GM12878 (cell line): Measurements from ENCODE around the gene FBXW7. TPM values are rescaled to one million over a fixed set of nuclear protein-coding genes. Genes with fewer than 3 reads are reported as not detected.

Experiments used
- ATAC-seq: fragments of 200-7000 bp; cut with Tn5 transposase; 3 replicates; pipeline ENCODE4 v1.9.1; 2020; ENCODE audit warnings: mild to moderate bottlenecking, moderate library complexity
- BruUV-seq: library from RNA; stranded (reverse); fragments of 400-500 nt; replicated peaks from 2 replicates; lab custom pipeline; 2021; lab: Mats Ljungman, UMichigan
- CTCF ChIA-PET: fragments of 300-600 bp; sonication (Branson Sonifier 250); formaldehyde crosslinking; extraction: SDS; loops from one replicate; lab custom pipeline; 2021; ENCODE audit warnings: inconsistent platforms; lab: Yijun Ruan, JAX
- POLR2A ChIA-PET: fragments of 350-600 bp; formaldehyde crosslinking; extraction: SDS; loops from one replicate; lab custom pipeline; 2021; ENCODE audit warnings: inconsistent platforms; lab: Charles Lee
- RAD21 ChIA-PET: fragments of 300-600 bp; sonication (Branson Sonifier 250); formaldehyde crosslinking; loops from one replicate; lab custom pipeline; 2023; ENCODE audit warnings: antibody characterized with exemption; ENCODE audit not compliant: unreplicated experiment; lab: Charles Lee
- SMC1A ChIA-PET: fragments of 300-600 bp; sonication (Branson Sonifier 250); formaldehyde crosslinking; loops from one replicate; lab custom pipeline; 2023; ENCODE audit not compliant: unreplicated experiment, uncharacterized antibody; lab: Charles Lee
- DNase-seq: peaks from one replicate; pipeline ENCODE4 v3.0.0-alpha.2; 2011; ENCODE audit warnings: low read depth, low spot score
- FAIRE-seq: peaks from 3 replicates; lab custom pipeline; 2011; peaks lifted over from hg19 to GRCh38; lab: Jason Lieb, UNC
- H2AFZ ChIP-seq: 2 replicates; pipeline ENCODE4 v1.6.0; 2011; ENCODE audit warnings: low read depth, low read length, control low read depth; ENCODE audit not compliant: control insufficient read depth
- H3K27ac ChIP-seq: 2 replicates; pipeline ENCODE4 v1.5.1; 2011; ENCODE audit warnings: control low read depth; ENCODE audit not compliant: control insufficient read depth, insufficient read depth
- H3K27me3 ChIP-seq, 2 experiments: replicated peaks in 1 of 2; 2 replicates each; pipeline versions ENCODE4 v1.6.0 to v1.6.1; 2011; ENCODE audit warnings: low read length in 1 of 2; ENCODE audit not compliant: control insufficient read depth in 2 of 2, insufficient read depth in 2 of 2
- H3K36me3 ChIP-seq, 2 experiments: 2 replicates each; pipeline ENCODE4 v1.5.1; 2011; ENCODE audit warnings: low read length in 1 of 2; ENCODE audit not compliant: control insufficient read depth in 2 of 2, insufficient read depth in 2 of 2
- H3K4me1 ChIP-seq: 2 replicates; pipeline ENCODE4 v1.6.1; 2011; ENCODE audit warnings: mild to moderate bottlenecking, low read length, moderate library complexity, mixed read lengths; ENCODE audit not compliant: control insufficient read depth, insufficient read depth
- H3K4me2 ChIP-seq: 2 replicates; pipeline ENCODE4 v1.6.0; 2011; ENCODE audit warnings: control low read depth; ENCODE audit not compliant: control insufficient read depth, insufficient read depth
- H3K4me3 ChIP-seq: fragments of 200-600 bp; sonication (generic); 2 replicates; pipeline ENCODE4 v1.5.1; 2016
- H3K79me2 ChIP-seq: 2 replicates; pipeline ENCODE4 v1.6.0; 2011; ENCODE audit warnings: low read length; ENCODE audit not compliant: control insufficient read depth, insufficient read depth
- H3K9ac ChIP-seq: 2 replicates; pipeline ENCODE4 v1.8.0; 2011; ENCODE audit warnings: low read length, control low read depth, mixed read lengths; ENCODE audit not compliant: control insufficient read depth, insufficient read depth
- H3K9me3 ChIP-seq: replicated peaks from 3 replicates; pipeline ENCODE4 v1.5.1; 2011; ENCODE audit warnings: mild to moderate bottlenecking, low read length; ENCODE audit not compliant: control insufficient read depth, insufficient read depth
- H4K20me1 ChIP-seq: 2 replicates; pipeline ENCODE4 v1.6.0; 2011; ENCODE audit not compliant: control insufficient read depth, insufficient read depth
- CHD4 ChIP-seq: fragments of 200-600 bp; sonication (generic); IDR thresholded peaks from 2 replicates; pipeline ENCODE4 v1.6.1; 2016; ENCODE audit warnings: mild to moderate bottlenecking
- ESRRA ChIP-seq: IDR thresholded peaks from 2 replicates; pipeline ENCODE4 v1.6.1; 2012; ENCODE audit warnings: mild to moderate bottlenecking, low read length, improper control_type of control experiment
- HDAC2 ChIP-seq: fragments of 200-600 bp; sonication (generic); IDR thresholded peaks from 2 replicates; pipeline ENCODE4 v1.6.1; 2017
- IKZF2 ChIP-seq, 2 experiments: fragments of 450-650 bp; IDR thresholded peaks; 2 replicates each; pipeline ENCODE4 v1.6.1; 2017; ENCODE audit warnings: mild to moderate bottlenecking in 2 of 2, moderate library complexity in 2 of 2
- KDM1A ChIP-seq: fragments of 200-600 bp; sonication (generic); IDR thresholded peaks from 2 replicates; pipeline ENCODE4 v1.6.1; 2016; ENCODE audit warnings: borderline replicate concordance
- LARP7 ChIP-seq: fragments of 450-650 bp; IDR thresholded peaks from 2 replicates; pipeline ENCODE4 v1.6.1; 2017; ENCODE audit warnings: mild to moderate bottlenecking
- MEF2B ChIP-seq: fragments of 450-650 bp; IDR thresholded peaks from 2 replicates; pipeline ENCODE4 v1.6.1; 2018; ENCODE audit warnings: mild to moderate bottlenecking, moderate library complexity; ENCODE audit not compliant: partially characterized antibody, poor library complexity, severe bottlenecking
- TAF1 ChIP-seq: IDR thresholded peaks from 2 replicates; pipeline ENCODE4 v1.6.1; 2011; ENCODE audit warnings: mild to moderate bottlenecking, low read depth, low read length, borderline replicate concordance
- ZZZ3 ChIP-seq: IDR thresholded peaks from 2 replicates; pipeline ENCODE4 v1.6.1; 2011; ENCODE audit warnings: low read depth; ENCODE audit not compliant: control insufficient read depth, insufficient read length
- WGBS: methylation state at CpG from one replicate; pipeline ENCODE4 v1.1.6; 2016; ENCODE audit warnings: low lambda C conversion rate; ENCODE audit not compliant: insufficient replicate concordance, insufficient coverage; ENCODE audit errors: missing lambda C conversion rate; 5-methylcytosine and 5-hydroxymethylcytosine counted together
- in situ Hi-C: fragments of 300-500 bp; cut with MboI; formaldehyde crosslinking; loops from 9 replicates; pipeline ENCODE4 v1.14.3; 2018; ENCODE audit warnings: mixed read lengths
- intact Hi-C: fragments of 100-400 bp; cut with micrococcal nuclease; formaldehyde crosslinking; loops from one replicate; pipeline ENCODE4 v1.14.2; 2022; ENCODE audit not compliant: unreplicated experiment
- polyA plus RNA-seq, 11 experiments: library from polyadenylated mRNA; depleted of rRNA in 4 of 11; unstranded in 6 of 11; stranded (reverse) in 5 of 11; fragments of >200 nt; fragmentation: Nextera tagmentation in 4 of 11; fragmentation: Illumina TruSeq in 1 of 11; extraction: Ambion mirVana in 4 of 11; extraction: Trizol in 1 of 11; gene quantifications; 1 replicate in 1 of 11; 2 replicates in 10 of 11; pipeline versions ENCODE4 v1.2.1 to v1.2.3, GENCODE V29; 2011 to 2016; ENCODE audit warnings: inconsistent platforms in 2 of 11, missing spikeins in 2 of 11, low read depth in 1 of 11
- total RNA-seq, 4 experiments: library from RNA; depleted of rRNA in 3 of 4; stranded (reverse); fragments of >200 nt in 3 of 4; fragmentation: Illumina TruSeq in 1 of 4; extraction: Trizol in 1 of 4; gene quantifications; 2 replicates each; pipeline versions ENCODE4 v1.2.1 to v1.2.3, GENCODE V29; 2013 to 2021
- TF ChIP-seq, protein P1 (sequence below): fragments of 450-650 bp; formaldehyde crosslinking; IDR thresholded peaks from 2 replicates; pipeline ENCODE4 v1.4.0; 2020; ENCODE audit warnings: mild to moderate bottlenecking, moderate library complexity
- TF ChIP-seq, protein P2 (sequence below): fragments of 150-350 bp; IDR thresholded peaks from 2 replicates; pipeline ENCODE4 v1.6.1; 2016; ENCODE audit warnings: low read depth, low read length

FBXW7 gene
- total and polyA plus RNA-seq, 10 of the 15 experiments (the other 5 are each of a cell fraction or from before 2014, with no cell fraction given): 35.8 to 118 (median 47.2) TPM

GRCh38 chr4:152342293-152342692, 193.6 kb downstream of the FBXW7 start (continued):
- TF ChIP-seq KDM1A (no peak), CHD4 (no peak), ESRRA (no peak), MEF2B (no peak), IKZF2 (IDR thresholded peaks at IDR 0.05) (no peak), LARP7 (no peak)

DNA sequence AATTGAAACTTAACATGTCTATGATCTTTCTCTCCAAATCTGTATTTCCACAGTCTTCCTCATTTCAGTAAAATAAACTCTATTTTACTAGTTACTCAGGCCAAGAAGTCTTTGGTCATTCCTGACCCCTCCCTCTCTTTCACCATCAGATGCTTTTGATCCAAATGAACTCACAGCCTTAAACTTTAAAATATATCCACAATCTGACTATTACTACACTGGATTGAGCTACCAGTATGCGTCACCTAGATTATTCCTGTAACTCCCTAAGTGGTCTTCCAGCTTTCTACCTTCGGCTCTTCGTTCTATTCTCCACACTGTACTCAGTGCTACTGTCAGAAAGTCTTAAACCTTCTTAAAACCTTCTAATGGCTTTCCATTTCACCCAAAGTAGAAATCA, 195.1 kb downstream of the FBXW7 start:
- no peaks in the 10 kb centered on the region for H3K27me3 ChIP-seq
- H3K4me2 ChIP-seq: no peak overlapping the region
- CTCF ChIA-PET: interaction anchor here (0.9 kb wide), 1 partner anchor 12 kb away, joined by 3 read pairs; no protein-coding TSS in a partner anchor
- FAIRE-seq (no peak), ATAC-seq (no peak), DNase-seq (no peak)
- H3K9me3 ChIP-seq: no peaks in the 10 kb centered on the region; the same call in 2 of the 3 replicates
- SMC1A ChIA-PET: interaction anchor here (1.0 kb wide), 1 partner anchor 19 kb away, joined by 4 read pairs; no protein-coding TSS in a partner anchor
- BruUV-seq: TSS peak; percentile 19
- H3K4me1 ChIP-seq: no peaks in the 10 kb centered on the region
- H3K36me3 ChIP-seq: peaks cover 2 to 25% of the 10 kb centered on the region in 2 experiments
- no peak overlapping the region for H3K4me3 ChIP-seq
- intact Hi-C loops: no loop called here
- RAD21 ChIA-PET: interaction anchor here (0.9 kb wide), 1 partner anchor 10 kb away, joined by 3 read pairs; no protein-coding TSS in a partner anchor
- POLR2A ChIA-PET: interaction anchor here (0.7 kb wide), 1 partner anchor 68 kb away, joined by 7 read pairs; no protein-coding TSS in a partner anchor
- H4K20me1 ChIP-seq: no peaks in the 10 kb centered on the region
- TF ChIP-seq HDAC2 (no peak), TAF1 (no peak), ZZZ3 (no peak)
- TF ChIP-seq, protein P1, sequence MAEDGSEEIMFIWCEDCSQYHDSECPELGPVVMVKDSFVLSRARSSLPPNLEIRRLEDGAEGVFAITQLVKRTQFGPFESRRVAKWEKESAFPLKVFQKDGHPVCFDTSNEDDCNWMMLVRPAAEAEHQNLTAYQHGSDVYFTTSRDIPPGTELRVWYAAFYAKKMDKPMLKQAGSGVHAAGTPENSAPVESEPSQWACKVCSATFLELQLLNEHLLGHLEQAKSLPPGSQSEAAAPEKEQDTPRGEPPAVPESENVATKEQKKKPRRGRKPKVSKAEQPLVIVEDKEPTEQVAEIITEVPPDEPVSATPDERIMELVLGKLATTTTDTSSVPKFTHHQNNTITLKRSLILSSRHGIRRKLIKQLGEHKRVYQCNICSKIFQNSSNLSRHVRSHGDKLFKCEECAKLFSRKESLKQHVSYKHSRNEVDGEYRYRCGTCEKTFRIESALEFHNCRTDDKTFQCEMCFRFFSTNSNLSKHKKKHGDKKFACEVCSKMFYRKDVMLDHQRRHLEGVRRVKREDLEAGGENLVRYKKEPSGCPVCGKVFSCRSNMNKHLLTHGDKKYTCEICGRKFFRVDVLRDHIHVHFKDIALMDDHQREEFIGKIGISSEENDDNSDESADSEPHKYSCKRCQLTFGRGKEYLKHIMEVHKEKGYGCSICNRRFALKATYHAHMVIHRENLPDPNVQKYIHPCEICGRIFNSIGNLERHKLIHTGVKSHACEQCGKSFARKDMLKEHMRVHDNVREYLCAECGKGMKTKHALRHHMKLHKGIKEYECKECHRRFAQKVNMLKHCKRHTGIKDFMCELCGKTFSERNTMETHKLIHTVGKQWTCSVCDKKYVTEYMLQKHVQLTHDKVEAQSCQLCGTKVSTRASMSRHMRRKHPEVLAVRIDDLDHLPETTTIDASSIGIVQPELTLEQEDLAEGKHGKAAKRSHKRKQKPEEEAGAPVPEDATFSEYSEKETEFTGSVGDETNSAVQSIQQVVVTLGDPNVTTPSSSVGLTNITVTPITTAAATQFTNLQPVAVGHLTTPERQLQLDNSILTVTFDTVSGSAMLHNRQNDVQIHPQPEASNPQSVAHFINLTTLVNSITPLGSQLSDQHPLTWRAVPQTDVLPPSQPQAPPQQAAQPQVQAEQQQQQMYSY (CRISPR knock-in tag): no peak
- TF ChIP-seq, protein P2, sequence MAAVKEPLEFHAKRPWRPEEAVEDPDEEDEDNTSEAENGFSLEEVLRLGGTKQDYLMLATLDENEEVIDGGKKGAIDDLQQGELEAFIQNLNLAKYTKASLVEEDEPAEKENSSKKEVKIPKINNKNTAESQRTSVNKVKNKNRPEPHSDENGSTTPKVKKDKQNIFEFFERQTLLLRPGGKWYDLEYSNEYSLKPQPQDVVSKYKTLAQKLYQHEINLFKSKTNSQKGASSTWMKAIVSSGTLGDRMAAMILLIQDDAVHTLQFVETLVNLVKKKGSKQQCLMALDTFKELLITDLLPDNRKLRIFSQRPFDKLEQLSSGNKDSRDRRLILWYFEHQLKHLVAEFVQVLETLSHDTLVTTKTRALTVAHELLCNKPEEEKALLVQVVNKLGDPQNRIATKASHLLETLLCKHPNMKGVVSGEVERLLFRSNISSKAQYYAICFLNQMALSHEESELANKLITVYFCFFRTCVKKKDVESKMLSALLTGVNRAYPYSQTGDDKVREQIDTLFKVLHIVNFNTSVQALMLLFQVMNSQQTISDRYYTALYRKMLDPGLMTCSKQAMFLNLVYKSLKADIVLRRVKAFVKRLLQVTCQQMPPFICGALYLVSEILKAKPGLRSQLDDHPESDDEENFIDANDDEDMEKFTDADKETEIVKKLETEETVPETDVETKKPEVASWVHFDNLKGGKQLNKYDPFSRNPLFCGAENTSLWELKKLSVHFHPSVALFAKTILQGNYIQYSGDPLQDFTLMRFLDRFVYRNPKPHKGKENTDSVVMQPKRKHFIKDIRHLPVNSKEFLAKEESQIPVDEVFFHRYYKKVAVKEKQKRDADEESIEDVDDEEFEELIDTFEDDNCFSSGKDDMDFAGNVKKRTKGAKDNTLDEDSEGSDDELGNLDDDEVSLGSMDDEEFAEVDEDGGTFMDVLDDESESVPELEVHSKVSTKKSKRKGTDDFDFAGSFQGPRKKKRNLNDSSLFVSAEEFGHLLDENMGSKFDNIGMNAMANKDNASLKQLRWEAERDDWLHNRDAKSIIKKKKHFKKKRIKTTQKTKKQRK: no peak
- no peaks in the 10 kb centered on the region for H3K79me2 ChIP-seq
- H3K27ac ChIP-seq: no peak overlapping the region
- H3K9ac ChIP-seq: no peak overlapping the region
- 99% methylated on average over 3 of the region's 3 CpGs for WGBS
- in situ Hi-C loops: no loop called here
- no peak overlapping the region for H2AFZ ChIP-seq
